Osteocyte (in vitro differentiated cells): Measurements from ENCODE around the gene HS6ST1. TPM values are rescaled to one million over a fixed set of nuclear protein-coding genes. Genes with fewer than 3 reads are reported as not detected.

Source experiments
- DNase-seq: peaks from one replicate; pipeline ENCODE4 v3.0.0; 2021; ENCODE audit warnings: mixed read lengths; ENCODE audit not compliant: unreplicated experiment; ENCODE audit errors: extremely low spot score
- H3K27ac Mint-ChIP-seq: one replicate; pipeline ENCODE4 v1.8.0; 2021; ENCODE audit warnings: mild to moderate bottlenecking, mixed read lengths; ENCODE audit not compliant: unreplicated experiment
- H3K27me3 Mint-ChIP-seq: one replicate; pipeline ENCODE4 v1.8.0; 2021; ENCODE audit warnings: mixed read lengths; ENCODE audit not compliant: unreplicated experiment
- H3K36me3 Mint-ChIP-seq: one replicate; pipeline ENCODE4 v1.8.0; 2021; ENCODE audit warnings: mixed read lengths; ENCODE audit not compliant: unreplicated experiment
- H3K4me1 Mint-ChIP-seq: one replicate; pipeline ENCODE4 v1.8.0; 2021; ENCODE audit warnings: mixed read lengths; ENCODE audit not compliant: unreplicated experiment
- H3K4me3 Mint-ChIP-seq: one replicate; pipeline ENCODE4 v1.8.0; 2021; ENCODE audit warnings: mild to moderate bottlenecking, moderate library complexity, mixed read lengths; ENCODE audit not compliant: unreplicated experiment
- H3K9me3 Mint-ChIP-seq: one replicate; pipeline ENCODE4 v1.8.0; 2021; ENCODE audit warnings: mixed read lengths; ENCODE audit not compliant: unreplicated experiment
- total RNA-seq: library from RNA; stranded (reverse); gene quantifications from 2 replicates; pipeline ENCODE4 v1.2.1, GENCODE V29; 2021
- TF ChIP-seq, protein P1 (sequence below): fragments of 200-600 bp; sonication (generic); IDR thresholded peaks from 2 replicates; pipeline ENCODE4 v1.5.0; 2021; ENCODE audit warnings: antibody characterized with exemption, mild to moderate bottlenecking, moderate library complexity

The HS6ST1 gene
- total RNA-seq, 1 donor from 2014 or later = 43.0 TPM

GRCh38 chr2:128302011-128302743, 16.5 kb downstream of the HS6ST1 start:
- H3K27me3 Mint-ChIP-seq = no peaks in the 10 kb centered on the region
- H3K4me3 Mint-ChIP-seq = no peak overlapping the region
- H3K27ac Mint-ChIP-seq = peak overlapping the region; percentile 92
- no peak for DNase-seq
- TF ChIP-seq, protein P1, sequence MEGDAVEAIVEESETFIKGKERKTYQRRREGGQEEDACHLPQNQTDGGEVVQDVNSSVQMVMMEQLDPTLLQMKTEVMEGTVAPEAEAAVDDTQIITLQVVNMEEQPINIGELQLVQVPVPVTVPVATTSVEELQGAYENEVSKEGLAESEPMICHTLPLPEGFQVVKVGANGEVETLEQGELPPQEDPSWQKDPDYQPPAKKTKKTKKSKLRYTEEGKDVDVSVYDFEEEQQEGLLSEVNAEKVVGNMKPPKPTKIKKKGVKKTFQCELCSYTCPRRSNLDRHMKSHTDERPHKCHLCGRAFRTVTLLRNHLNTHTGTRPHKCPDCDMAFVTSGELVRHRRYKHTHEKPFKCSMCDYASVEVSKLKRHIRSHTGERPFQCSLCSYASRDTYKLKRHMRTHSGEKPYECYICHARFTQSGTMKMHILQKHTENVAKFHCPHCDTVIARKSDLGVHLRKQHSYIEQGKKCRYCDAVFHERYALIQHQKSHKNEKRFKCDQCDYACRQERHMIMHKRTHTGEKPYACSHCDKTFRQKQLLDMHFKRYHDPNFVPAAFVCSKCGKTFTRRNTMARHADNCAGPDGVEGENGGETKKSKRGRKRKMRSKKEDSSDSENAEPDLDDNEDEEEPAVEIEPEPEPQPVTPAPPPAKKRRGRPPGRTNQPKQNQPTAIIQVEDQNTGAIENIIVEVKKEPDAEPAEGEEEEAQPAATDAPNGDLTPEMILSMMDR = no peak
- no peaks in the 10 kb centered on the region for H3K9me3 Mint-ChIP-seq
- peaks cover 2% of the 10 kb centered on the region for H3K36me3 Mint-ChIP-seq
- H3K4me1 Mint-ChIP-seq = peaks cover 72% of the 10 kb centered on the region

DNA sequence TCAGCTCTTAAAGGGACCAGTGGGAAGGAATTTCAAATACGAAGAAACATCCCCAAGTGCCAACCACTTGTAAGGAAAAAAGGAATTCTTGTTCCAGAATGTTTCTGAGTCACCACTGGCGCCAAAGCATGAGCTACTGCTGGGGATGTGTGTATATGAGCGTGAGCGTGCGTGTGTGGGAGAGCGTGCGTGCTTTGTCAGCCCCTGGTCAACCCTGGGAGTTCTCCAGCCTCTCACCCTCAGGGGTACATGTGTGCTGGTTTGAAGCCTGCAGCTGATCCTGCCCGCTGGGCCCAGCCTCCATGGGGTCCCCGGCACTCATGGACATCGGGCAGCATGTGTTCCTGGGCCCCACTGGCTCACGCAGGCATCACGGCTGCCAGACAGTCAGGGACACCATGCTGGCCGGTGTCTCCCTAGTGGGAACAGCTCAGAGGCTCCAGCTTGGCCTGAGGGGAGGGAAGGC, 17.1 kb downstream of the HS6ST1 start:
- TF ChIP-seq, protein P1 = no peak
- DNase-seq = peak; percentile 91
- Mint-ChIP-seq H3K27me3 (no peaks in the 10 kb centered on the region), H3K4me3 (no peak overlapping the region), H3K4me1 (peaks cover 66% of the 10 kb centered on the region), H3K9me3 (no peaks in the 10 kb centered on the region), H3K27ac (peak overlapping the region; percentile 91), H3K36me3 (peaks cover 2% of the 10 kb centered on the region)

DNA sequence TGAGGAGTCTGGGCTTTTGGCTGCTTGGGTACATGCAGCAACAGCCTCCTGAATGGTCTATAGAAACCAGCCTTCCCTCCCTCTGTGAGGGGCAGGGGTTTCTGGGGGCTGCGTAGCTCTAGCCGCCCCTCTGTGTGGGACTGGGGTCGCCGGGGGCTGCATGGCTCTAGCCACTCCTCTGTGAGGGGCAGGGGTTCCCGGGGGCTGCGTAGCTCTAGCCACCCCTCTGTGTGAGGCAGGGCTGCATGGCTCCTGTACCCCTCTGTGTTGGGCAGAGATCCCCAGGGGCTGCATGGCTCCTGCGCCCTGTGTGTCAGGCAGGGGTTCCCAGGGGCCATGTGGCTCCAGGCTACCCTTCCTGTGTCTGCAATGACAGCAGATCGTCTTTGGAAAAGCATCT, 17.6 kb downstream of the HS6ST1 start:
- no peak overlapping the region for H3K4me3 Mint-ChIP-seq

DNA sequence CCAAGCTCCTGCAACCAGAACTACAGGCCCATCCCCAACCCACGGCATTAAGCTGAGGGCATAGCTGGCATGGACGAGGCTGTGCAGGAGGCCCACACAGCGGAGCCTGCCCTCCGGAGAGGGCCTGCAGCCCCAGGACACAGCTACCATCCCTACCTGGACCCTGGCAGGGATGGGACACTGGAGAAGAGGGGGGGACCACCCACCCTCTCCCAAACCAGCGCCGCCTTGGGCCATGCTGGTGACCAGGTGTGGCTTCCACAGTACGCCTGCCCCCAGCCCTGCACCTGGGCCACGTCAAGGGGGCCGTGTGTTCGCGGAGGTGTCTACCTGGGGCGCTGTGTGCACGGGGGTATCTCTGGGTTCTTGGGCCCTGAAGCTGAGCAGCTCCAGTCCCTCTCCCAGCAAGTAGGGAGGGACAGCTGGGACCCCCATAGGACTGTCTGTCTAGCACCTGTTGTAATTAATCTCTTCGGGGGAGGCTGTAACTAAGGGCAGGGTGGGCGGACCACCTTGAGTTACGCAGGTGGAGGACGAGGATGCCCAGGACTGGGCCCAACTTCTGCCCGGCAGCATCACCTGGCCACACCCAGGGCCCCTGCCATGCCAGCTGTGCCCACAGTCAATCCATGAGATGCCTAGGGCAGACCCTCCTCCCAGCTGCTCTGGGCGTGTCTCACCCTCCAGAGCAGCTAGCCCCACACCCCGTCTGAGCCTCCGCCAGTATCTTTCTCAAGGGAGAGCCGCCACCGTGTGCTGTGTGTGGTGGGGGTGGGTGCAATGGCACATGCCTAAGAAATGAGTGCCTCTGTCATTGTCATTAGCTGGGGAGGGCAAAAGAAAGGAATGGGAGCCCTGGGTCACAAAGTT, 18.3 kb downstream of the HS6ST1 start:
- no peaks in the 10 kb centered on the region for H3K27me3 Mint-ChIP-seq
- TF ChIP-seq, protein P1 = no peak

More for the DNA sequence above, 17.6 kb downstream of the HS6ST1 start:
- TF ChIP-seq, protein P1 = no peak
- Mint-ChIP-seq H3K36me3 (peaks cover 2% of the 10 kb centered on the region), H3K27me3 (no peaks in the 10 kb centered on the region), H3K9me3 (no peaks in the 10 kb centered on the region), H3K4me1 (peaks cover 64% of the 10 kb centered on the region), H3K27ac (peak overlapping the region; percentile 91)
- DNase-seq = no peak

GRCh38 chr2:128299628-128300027, 19.0 kb downstream of the HS6ST1 start:
- no peaks in the 10 kb centered on the region for H3K9me3 Mint-ChIP-seq
- peak overlapping the region; percentile 47 for H3K27ac Mint-ChIP-seq
- peaks cover 61% of the 10 kb centered on the region for H3K4me1 Mint-ChIP-seq
- no peaks in the 10 kb centered on the region for H3K27me3 Mint-ChIP-seq
- H3K4me3 Mint-ChIP-seq = no peak overlapping the region
- H3K36me3 Mint-ChIP-seq = peaks cover 2% of the 10 kb centered on the region
- DNase-seq = no peak
- TF ChIP-seq, protein P1 = no peak

More for the DNA sequence above, 18.3 kb downstream of the HS6ST1 start:
- H3K27ac Mint-ChIP-seq = peak overlapping the region; percentile 91
- no peak overlapping the region for H3K4me3 Mint-ChIP-seq
- H3K9me3 Mint-ChIP-seq = no peaks in the 10 kb centered on the region
- H3K4me1 Mint-ChIP-seq = peaks cover 63% of the 10 kb centered on the region
- H3K36me3 Mint-ChIP-seq = peaks cover 2% of the 10 kb centered on the region
- DNase-seq = no peak
